Vagina (tissue), 2 donors: ENCODE results near the gene PPP2R5C. TPM values are rescaled to one million over a fixed set of nuclear protein-coding genes. Genes with fewer than 3 reads are reported as not detected.

Experiments
- DNase-seq, 2 donors: peaks; one replicate each; pipeline ENCODE4 v3.0.0-alpha.2; 2017; ENCODE audit errors: extremely low spot score in 2 of 2
- H3K27ac ChIP-seq: fragments of 200-600 bp; sonication (generic); one replicate; pipeline ENCODE4 v1.5.1; 2019
- H3K27me3 ChIP-seq: fragments of 200-600 bp; sonication (generic); one replicate; pipeline ENCODE4 v1.5.1; 2019
- H3K36me3 ChIP-seq, 2 donors: fragments of 200-600 bp; sonication (generic); one replicate each; pipeline ENCODE4 v1.5.1; 2017 to 2019
- H3K4me1 ChIP-seq: fragments of 200-600 bp; sonication (generic); one replicate; pipeline ENCODE4 v1.5.1; 2019
- H3K4me3 ChIP-seq, 2 donors: fragments of 200-600 bp; sonication (generic); 1 replicate in 1 of 2; 2 replicates in 1 of 2; pipeline ENCODE4 v1.5.1; 2016 to 2019
- H3K9me3 ChIP-seq: fragments of 200-600 bp; sonication (generic); one replicate; pipeline ENCODE4 v1.5.1; 2019
- CTCF ChIP-seq, 3 experiments: fragments of 450-650 bp in 2 of 3; fragments of 200-600 bp in 1 of 3; sonication (generic) in 1 of 3; IDR thresholded peaks; one replicate each; pipeline ENCODE4 v1.5.1; 2017 to 2019; ENCODE audit warnings: antibody characterized with exemption in 3 of 3, mild to moderate bottlenecking in 2 of 3, moderate library complexity in 2 of 3
- POLR2A ChIP-seq, 2 donors: fragments of 450-650 bp; IDR thresholded peaks; one replicate each; pipeline ENCODE4 v1.6.1; 2017; ENCODE audit warnings: antibody characterized with exemption in 2 of 2, mild to moderate bottlenecking in 2 of 2, moderate library complexity in 2 of 2
- POLR2AphosphoS5 ChIP-seq, 2 donors: sonication (generic); formaldehyde crosslinking; IDR thresholded peaks; one replicate each; pipeline ENCODE4 v1.9.0; 2017; ENCODE audit warnings: antibody characterized with exemption in 2 of 2, mild to moderate bottlenecking in 2 of 2, low read depth in 1 of 2; ENCODE audit not compliant: insufficient read depth in 1 of 2
- intact Hi-C: fragments of 100-400 bp; cut with DNase I; formaldehyde crosslinking; loops from one replicate; pipeline ENCODE4 v1.15.1; 2023
- total RNA-seq: library from RNA; depleted of rRNA; stranded (reverse); fragments of >200 nt; gene quantifications from one replicate; pipeline ENCODE4 v1.2.3, GENCODE V29; 2016

The PPP2R5C gene
- total RNA-seq, 1 donor from 2014 or later: 88.1 TPM

- H3K4me3 ChIP-seq: no peak overlapping the region
- no peaks in the 10 kb centered on the region for H3K27me3 ChIP-seq
- H3K27ac ChIP-seq: no peak overlapping the region
- H3K4me1 ChIP-seq: peaks cover 9% of the 10 kb centered on the region
- TF ChIP-seq CTCF (IDR thresholded peaks at IDR 0.05) (no peak), POLR2AphosphoS5 (IDR thresholded peaks at IDR 0.05; ENCODE audit: insufficient read depth in 1 of 2, low read depth in 1 of 2) (no peak), POLR2A (IDR thresholded peaks at IDR 0.05) (no peak)
- H3K36me3 ChIP-seq: peaks cover 0 to 25% of the 10 kb centered on the region in 2 donors
- no peaks in the 10 kb centered on the region for H3K9me3 ChIP-seq
- no peak for DNase-seq
- intact Hi-C loops: no loop called here
These were observed 156.8 kb downstream of the PPP2R5C start for GRCh38 chr14:101918065-101918989.

- Histone ChIP-seq H3K9me3 (no peaks in the 10 kb centered on the region), H3K4me1 (peaks cover 9% of the 10 kb centered on the region), H3K36me3 (peaks cover 0 to 14% of the 10 kb centered on the region in 2 donors), H3K4me3 (no peak overlapping the region), H3K27ac (no peak overlapping the region), H3K27me3 (no peaks in the 10 kb centered on the region)
- intact Hi-C loops: no loop called here
- TF ChIP-seq POLR2AphosphoS5 (IDR thresholded peaks at IDR 0.05; ENCODE audit: insufficient read depth in 1 of 2, low read depth in 1 of 2) (no peak), POLR2A (IDR thresholded peaks at IDR 0.05) (no peak), CTCF (IDR thresholded peaks at IDR 0.05) (no peak)
- no peak for DNase-seq
These were observed 158.8 kb downstream of the PPP2R5C start for GRCh38 chr14:101920271-101920670.

- H3K27ac ChIP-seq: no peak overlapping the region
- H3K36me3 ChIP-seq: peaks cover 0 to 13% of the 10 kb centered on the region in 2 donors
- H3K4me3 ChIP-seq: no peak overlapping the region
- intact Hi-C loops: no loop called here
- H3K4me1 ChIP-seq: peaks cover 11% of the 10 kb centered on the region
- H3K9me3 ChIP-seq: no peaks in the 10 kb centered on the region
- DNase-seq: no peak
- no peaks in the 10 kb centered on the region for H3K27me3 ChIP-seq
- TF ChIP-seq POLR2A (IDR thresholded peaks at IDR 0.05) (no peak), CTCF (IDR thresholded peaks at IDR 0.05) (no peak), POLR2AphosphoS5 (IDR thresholded peaks at IDR 0.05; ENCODE audit: insufficient read depth in 1 of 2, low read depth in 1 of 2) (no peak)
These were observed 161.4 kb downstream of the PPP2R5C start for GRCh38 chr14:101922866-101923265.

- Histone ChIP-seq H3K27me3 (no peaks in the 10 kb centered on the region), H3K36me3 (peaks cover 0 to 13% of the 10 kb centered on the region in 2 donors), H3K27ac (no peak overlapping the region), H3K4me1 (peaks cover 9% of the 10 kb centered on the region), H3K9me3 (no peaks in the 10 kb centered on the region), H3K4me3 (no peak overlapping the region)
- TF ChIP-seq POLR2AphosphoS5 (IDR thresholded peaks at IDR 0.05; ENCODE audit: insufficient read depth in 1 of 2, low read depth in 1 of 2): no peak
- no peak for TF ChIP-seq POLR2A (IDR thresholded peaks at IDR 0.05)
- TF ChIP-seq CTCF (IDR thresholded peaks at IDR 0.05): no peak
- intact Hi-C loops: no loop called here
- DNase-seq: no peak
These were observed 163.6 kb downstream of the PPP2R5C start for GRCh38 chr14:101925152-101925551.

GRCh38 chr14:101926085-101926484, 164.6 kb downstream of the PPP2R5C start:
- H3K4me1 ChIP-seq: peaks cover 9% of the 10 kb centered on the region
- intact Hi-C loops: no loop called here
- no peak for DNase-seq
- H3K4me3 ChIP-seq: no peak overlapping the region
- no peaks in the 10 kb centered on the region for H3K9me3 ChIP-seq
- TF ChIP-seq CTCF (IDR thresholded peaks at IDR 0.05) (no peak), POLR2AphosphoS5 (IDR thresholded peaks at IDR 0.05; ENCODE audit: insufficient read depth in 1 of 2, low read depth in 1 of 2) (no peak), POLR2A (IDR thresholded peaks at IDR 0.05) (no peak)
- no peaks in the 10 kb centered on the region for H3K27me3 ChIP-seq
- peak overlapping the region; percentile 84 for H3K27ac ChIP-seq
- H3K36me3 ChIP-seq: peaks cover 0 to 13% of the 10 kb centered on the region in 2 donors
